Mesenteric fat pad (tissue), 1 donor: Measurements from ENCODE around the gene URI1. TPM values are rescaled to one million over a fixed set of nuclear protein-coding genes. Genes with fewer than 3 reads are reported as not detected.
"Not testable (repeated sequence)": the region's sequence is repeated elsewhere in the genome, so short reads cannot be mapped to it uniquely, and the experiment has no call there.

Experiments
- DNase-seq: peaks from one replicate; pipeline ENCODE4 v3.0.0-alpha.2; 2020; ENCODE audit warnings: low spot score
- total RNA-seq: library from RNA; stranded (reverse); fragmentation: NEBNext Ultra II Directional; extraction: Animal tissue kit (Norgen Biotek cat#: 25700); gene quantifications from one replicate; pipeline ENCODE4 v1.2.1, GENCODE V29; 2021
- donor health status: DM: yes; HTN: yes; CAD: no.

URI1 gene
- total RNA-seq, 1 donor from 2014 or later: 56.2 TPM

DNA sequence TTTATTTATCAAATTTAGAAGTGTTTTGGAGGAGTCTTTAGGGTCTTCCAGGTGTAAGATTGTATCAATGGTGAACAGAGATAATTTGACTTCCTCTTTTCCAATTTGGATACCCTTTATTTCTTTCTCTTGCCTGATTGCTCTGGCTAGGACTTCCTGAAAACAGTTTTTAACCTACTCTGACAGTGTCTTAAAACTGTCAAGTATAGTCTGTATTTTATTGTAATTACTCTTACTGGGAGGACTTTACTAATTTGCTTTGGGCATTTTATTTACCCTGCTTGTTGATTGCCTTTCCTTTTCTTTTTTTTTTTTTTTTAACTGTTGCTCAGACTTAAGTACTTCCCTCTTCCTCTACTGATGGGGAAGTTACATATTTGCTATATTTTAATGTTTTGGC lies 81.3 kb downstream of the URI1 start:
- no peak for DNase-seq

DNA sequence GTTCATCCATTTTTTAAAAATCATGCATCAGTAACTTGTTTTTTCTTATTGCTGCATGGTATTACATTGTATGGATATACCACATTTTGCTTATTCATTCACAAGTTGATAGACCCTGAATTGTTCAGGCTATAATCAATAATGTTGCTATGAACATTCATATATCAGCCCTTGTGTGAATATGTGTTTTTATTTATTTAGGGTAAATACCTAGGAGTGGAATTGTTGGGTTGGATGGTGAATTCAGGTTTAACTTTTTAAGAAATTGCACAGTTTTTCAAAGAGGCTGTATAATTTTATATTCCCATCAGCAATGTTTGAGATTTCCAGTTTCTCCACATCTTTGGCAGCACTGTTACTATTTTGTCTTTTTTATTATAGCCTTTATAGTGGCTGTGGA lies 82.1 kb downstream of the URI1 start:
- no peak for DNase-seq

DNA sequence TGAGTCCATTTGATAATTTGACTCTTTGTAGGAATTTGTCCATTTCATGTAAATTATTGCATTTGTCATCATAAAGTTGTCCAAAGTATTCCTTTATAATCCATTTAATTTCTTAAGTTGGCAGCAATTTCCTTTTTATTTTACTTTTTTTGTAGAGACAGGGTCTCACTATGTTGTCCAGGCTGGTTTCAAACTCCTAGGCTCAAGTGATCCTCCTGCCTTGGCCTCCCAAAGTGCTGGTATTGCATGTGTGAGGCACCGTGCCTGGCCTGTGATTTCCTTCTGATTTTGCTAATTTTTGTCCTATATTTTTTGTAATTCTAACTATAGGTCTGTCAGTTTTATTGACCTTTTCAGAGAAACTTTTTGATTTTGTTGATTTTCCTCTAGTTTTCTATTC lies 84.9 kb downstream of the URI1 start:
- no peak for DNase-seq

- no peak for DNase-seq
These were observed 86.3 kb downstream of the URI1 start for GRCh38 chr19:30028118-30028991.

GRCh38 chr19:30028992-30029343 lies 86.9 kb downstream of the URI1 start:
- DNase-seq: no peak

- DNase-seq: no peak
These were observed 87.9 kb downstream of the URI1 start for GRCh38 chr19:30029721-30030510.

- no peak for DNase-seq
These were observed 92.3 kb downstream of the URI1 start for GRCh38 chr19:30034321-30034720.

- no peak for DNase-seq
These were observed 94.4 kb downstream of the URI1 start for GRCh38 chr19:30036154-30037129.

DNA sequence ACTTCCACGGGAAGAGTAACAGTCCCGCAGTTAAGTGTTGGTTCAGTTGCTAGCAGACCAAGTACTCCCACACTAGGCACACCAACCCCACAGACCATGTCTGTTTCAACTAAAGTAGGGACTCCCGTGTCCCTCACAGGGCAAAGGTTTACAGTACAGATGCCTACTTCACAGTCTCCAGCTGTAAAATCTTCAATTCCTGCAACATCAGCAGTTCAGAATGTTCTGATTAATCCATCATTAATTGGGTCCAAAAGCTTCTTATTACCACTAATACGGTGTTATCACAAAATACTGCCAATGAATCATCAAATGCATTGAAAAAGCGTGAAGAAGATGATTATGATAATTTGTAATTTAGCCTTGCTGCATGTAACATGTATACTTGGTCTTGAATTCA lies 95.8 kb downstream of the URI1 start:
- no peak for DNase-seq

GRCh38 chr19:30041931-30042330 lies 99.9 kb downstream of the URI1 start:
- not testable (repeated sequence) for DNase-seq

DNA sequence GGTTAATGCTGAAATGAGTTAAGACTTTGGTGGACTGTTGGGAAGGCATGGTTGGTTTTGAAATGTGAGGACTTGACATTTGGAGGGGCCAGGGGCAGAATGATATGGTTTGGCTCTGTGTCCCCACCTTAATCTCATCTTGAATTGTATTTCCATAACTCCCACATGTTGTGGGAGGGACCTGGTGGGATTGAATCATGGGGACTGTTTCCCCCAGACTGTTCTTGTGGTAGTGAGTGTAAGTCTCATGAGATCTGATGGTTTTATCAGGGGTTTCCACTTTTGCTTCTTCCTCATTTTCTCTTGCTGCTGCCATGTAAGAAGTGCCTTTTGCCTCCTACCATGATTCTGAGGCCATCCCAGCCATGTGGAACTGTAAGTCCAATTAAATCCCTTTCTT lies 101.0 kb downstream of the URI1 start:
- not testable (repeated sequence) for DNase-seq

DNA sequence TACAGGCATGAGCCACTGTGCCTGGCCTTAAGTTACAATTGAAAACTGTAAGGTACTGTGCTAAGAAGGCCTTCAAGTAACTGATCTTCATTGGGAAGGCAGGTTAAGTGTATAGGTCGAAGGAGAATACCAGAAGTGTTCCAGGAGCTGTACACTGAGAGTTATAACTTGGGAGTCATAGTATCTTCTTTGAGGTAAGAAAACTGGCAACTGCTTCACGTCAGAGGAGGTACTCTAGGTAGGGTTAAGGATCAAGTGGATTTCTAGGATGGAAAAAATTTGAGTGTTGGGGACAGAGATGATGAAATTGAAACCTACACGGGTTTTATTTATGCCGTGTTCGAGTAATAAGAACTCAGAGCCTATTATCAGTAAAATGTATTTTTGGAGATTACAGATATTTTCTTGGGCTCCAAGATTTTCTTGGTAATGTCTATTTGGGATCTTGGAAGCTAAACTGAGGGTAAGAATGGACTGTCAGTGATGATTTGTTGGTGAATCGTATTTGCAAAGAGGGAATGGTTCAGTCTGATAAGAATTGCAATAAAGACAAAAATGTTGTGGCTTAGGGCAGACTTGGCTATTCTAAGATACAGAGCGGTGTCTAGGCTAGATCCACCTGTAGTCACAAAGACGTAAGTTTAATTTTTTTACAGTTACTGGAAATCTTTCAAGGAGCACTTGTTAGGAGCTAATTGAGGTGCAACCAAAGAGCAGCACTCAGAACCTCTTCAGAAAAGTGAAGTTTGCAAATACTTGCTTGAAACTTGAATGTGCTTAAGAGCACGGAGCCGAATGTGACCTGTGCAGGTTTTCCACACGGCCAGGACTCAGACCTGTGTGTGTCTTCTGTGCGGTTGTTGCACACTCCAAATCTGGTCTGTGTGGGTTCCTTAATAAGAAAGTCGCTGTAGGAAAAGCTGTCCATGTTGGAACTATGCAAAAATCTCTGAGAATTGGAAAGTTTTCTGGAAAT lies 102.5 kb downstream of the URI1 start:
- no peak for DNase-seq

GRCh38 chr19:30046522-30046921 lies 104.5 kb downstream of the URI1 start:
- no peak for DNase-seq

DNA sequence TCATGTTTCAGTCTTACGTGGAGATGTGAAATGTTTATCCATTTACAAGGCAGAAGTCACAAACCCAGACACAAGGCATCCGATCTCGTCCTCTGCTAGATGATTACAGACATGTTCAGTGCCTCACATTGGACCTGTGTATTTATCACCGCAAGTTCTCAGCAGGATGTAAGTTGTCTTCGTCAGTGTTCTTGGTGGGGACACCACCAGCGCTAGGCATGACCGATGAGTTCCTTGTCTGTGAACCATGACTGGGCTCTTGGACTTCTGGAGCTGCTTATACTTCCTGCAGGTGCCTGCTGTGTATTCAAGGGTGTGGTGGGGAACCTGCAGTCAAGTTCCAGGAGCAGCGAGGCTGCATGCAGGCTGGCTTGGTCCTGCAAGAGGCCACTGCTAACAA lies 105.4 kb downstream of the URI1 start:
- no peak for DNase-seq

DNA sequence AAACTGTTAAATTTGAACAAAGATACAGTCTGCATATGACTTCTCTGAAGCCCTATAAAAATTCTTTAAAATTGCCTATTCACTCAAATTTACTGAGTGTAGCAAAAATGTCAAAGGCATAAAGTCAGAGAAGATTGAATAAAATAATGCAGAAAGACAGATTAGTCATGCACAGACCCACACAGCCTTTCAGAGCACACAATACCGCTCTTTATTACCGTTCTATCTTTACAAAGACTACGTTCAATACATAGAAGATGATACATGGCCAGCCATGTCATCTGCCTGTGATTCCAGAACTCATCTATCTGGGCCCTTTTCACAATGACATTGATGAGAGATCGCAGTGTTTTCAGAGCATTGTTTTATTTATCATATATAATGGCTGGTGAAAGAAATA lies 107.2 kb downstream of the URI1 start:
- DNase-seq: no peak

GRCh38 chr19:30049846-30050667 lies 108.0 kb downstream of the URI1 start:
- DNase-seq: no peak

- no peak for DNase-seq
These were observed 110.4 kb downstream of the URI1 start for GRCh38 chr19:30052122-30053075.

- no peak for DNase-seq
These were observed 111.5 kb downstream of the URI1 start for GRCh38 chr19:30053558-30053957.
